Activated naive CD8-positive, alpha-beta T cell treated with anti-CD3 and anti-CD28 coated beads, Interleukin-2, amount 10 ng/mL, durations not matched to agents 7 days and 5 days (primary cell): ENCODE data around the gene TAF10. TPM values are rescaled to one million over a fixed set of nuclear protein-coding genes. Genes with fewer than 3 reads are reported as not detected.
A peak's percentile ranks its signal among the peaks of the same experiment; 100 is the strongest.

ENCODE experiments used
- ATAC-seq: fragments of 150-1000 bp; cut with Tn5 transposase; one replicate; pipeline ENCODE4 v1.10.0; 2021; ENCODE audit warnings: low read depth, moderate library complexity
- POLR2A ChIA-PET: fragments of 350-600 bp; sonication (Branson Sonifier 250); formaldehyde crosslinking; loops from one replicate; lab custom pipeline; 2021; ENCODE audit warnings: antibody characterized with exemption; lab: Charles Lee
- DNase-seq: peaks from one replicate; pipeline ENCODE4 v3.0.0; 2021
- H3K27ac Mint-ChIP-seq: one replicate; pipeline ENCODE4 v1.8.0; 2022; ENCODE audit warnings: mild to moderate bottlenecking, mixed read lengths
- H3K27me3 Mint-ChIP-seq: one replicate; pipeline ENCODE4 v1.8.0; 2022; ENCODE audit warnings: mild to moderate bottlenecking, moderate library complexity, mixed read lengths
- H3K36me3 Mint-ChIP-seq: one replicate; pipeline ENCODE4 v1.8.0; 2021; ENCODE audit warnings: mild to moderate bottlenecking, mixed read lengths
- H3K4me1 Mint-ChIP-seq: one replicate; pipeline ENCODE4 v1.8.0; 2021; ENCODE audit warnings: mixed read lengths
- H3K4me3 Mint-ChIP-seq: one replicate; pipeline ENCODE4 v1.8.0; 2022; ENCODE audit warnings: mild to moderate bottlenecking, moderate library complexity, mixed read lengths
- H3K9me3 Mint-ChIP-seq: one replicate; pipeline ENCODE4 v1.8.0; 2021; ENCODE audit warnings: mixed read lengths
- total RNA-seq, 2 experiments: library from RNA; stranded (reverse); gene quantifications; one replicate each; pipeline ENCODE4 v1.2.3, GENCODE V29; 2021

The TAF10 gene
- total RNA-seq, 2 experiments from 2014 or later, result 154 to 156 TPM

- no peak overlapping the region for H3K4me3 Mint-ChIP-seq
- ATAC-seq, result no peak
- no peak for DNase-seq
- no peaks in the 10 kb centered on the region for H3K36me3 Mint-ChIP-seq
- H3K9me3 Mint-ChIP-seq, result no peaks in the 10 kb centered on the region
- H3K27ac Mint-ChIP-seq, result no peak overlapping the region
- peaks cover 1% of the 10 kb centered on the region for H3K4me1 Mint-ChIP-seq
- H3K27me3 Mint-ChIP-seq, result peaks cover 2% of the 10 kb centered on the region
- POLR2A ChIA-PET, result no interaction called here
Observed at GRCh38 chr11:6650980-6651379, 39.0 kb upstream of the TAF10 start.

DNA sequence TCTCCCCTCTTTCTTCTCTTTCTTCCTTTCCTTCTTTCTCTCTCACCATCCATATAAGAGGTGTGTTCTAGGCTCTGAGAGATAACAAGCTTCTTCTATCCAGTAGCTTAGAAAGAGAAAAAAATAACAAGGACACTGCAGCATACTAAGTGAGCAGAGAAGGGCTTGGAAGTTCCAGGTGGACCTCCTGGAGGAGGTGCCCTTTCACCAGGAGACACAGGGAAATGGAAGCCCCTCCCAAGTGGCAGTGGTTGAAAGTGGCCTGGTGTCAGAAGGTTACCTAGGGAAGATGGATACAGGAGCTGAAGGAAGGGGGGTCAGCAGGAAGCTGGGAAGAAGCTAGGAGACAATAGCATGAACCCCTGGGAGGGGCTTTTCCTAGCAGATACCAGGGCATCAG, 38.1 kb upstream of the TAF10 start:
- no peaks in the 10 kb centered on the region for H3K36me3 Mint-ChIP-seq
- no peak for ATAC-seq
- H3K4me3 Mint-ChIP-seq, result no peak overlapping the region
- no peak overlapping the region for H3K27ac Mint-ChIP-seq
- DNase-seq, result no peak
- no peaks in the 10 kb centered on the region for H3K9me3 Mint-ChIP-seq
- no peaks in the 10 kb centered on the region for H3K27me3 Mint-ChIP-seq
- POLR2A ChIA-PET, result interaction anchor here (0.9 kb wide), 2 partner anchors 29 to 33 kb away, joined by 3 to 4 read pairs; partner anchors contain the start of gene MRPL17
- H3K4me1 Mint-ChIP-seq, result peaks cover under 1% of the 10 kb centered on the region

DNA sequence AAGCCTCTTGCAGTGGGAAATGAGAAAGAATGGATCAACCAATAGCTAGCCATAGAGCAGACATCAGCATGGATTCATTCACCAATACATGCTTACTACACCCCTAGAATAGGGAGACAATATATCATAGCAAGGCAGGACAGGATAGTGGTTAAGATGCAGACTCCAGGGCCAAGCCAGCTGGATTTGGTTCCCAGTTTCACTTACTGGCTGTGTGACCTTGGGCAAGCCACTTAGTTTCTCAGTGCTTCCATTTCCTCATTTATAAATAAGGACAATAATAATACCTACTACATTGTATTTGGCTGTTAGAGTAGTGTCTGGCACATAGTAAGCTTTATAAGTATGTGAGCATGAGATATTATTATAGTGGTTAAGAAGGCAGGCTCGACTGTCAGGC, 36.5 kb upstream of the TAF10 start:
- POLR2A ChIA-PET, result interaction anchor here (1.0 to 3.1 kb wide), 3 partner anchors 19 to 36 kb away, joined by 3 to 16 read pairs (median 3); partner anchors contain the start of gene TPP1
- H3K36me3 Mint-ChIP-seq, result no peaks in the 10 kb centered on the region
- DNase-seq (no peak), ATAC-seq (no peak)
- H3K4me1 Mint-ChIP-seq, result peaks cover 2% of the 10 kb centered on the region
- no peaks in the 10 kb centered on the region for H3K9me3 Mint-ChIP-seq
- no peaks in the 10 kb centered on the region for H3K27me3 Mint-ChIP-seq
- H3K27ac Mint-ChIP-seq, result no peak overlapping the region
- no peak overlapping the region for H3K4me3 Mint-ChIP-seq

DNA sequence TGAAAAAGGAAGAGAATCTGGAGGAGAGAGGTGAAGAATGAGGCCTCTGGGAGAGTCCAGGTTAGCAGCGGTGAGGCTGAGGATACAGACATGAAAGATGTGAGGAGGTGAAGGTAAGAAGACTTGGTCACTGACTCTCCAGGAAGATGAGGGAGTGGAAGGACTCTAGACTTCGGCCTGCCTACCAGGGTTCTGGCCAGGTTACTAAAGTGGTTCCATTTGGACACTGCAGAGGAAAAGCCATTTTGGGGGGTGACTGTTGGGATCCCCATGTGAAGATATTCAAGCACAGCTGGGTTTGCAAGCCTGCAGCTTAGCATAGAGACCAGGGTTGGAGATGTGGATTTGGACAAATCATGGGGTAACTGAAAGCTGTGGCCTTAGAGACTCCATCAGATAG, 35.8 kb upstream of the TAF10 start:
- no peaks in the 10 kb centered on the region for H3K9me3 Mint-ChIP-seq
- H3K27ac Mint-ChIP-seq, result no peak overlapping the region
- ATAC-seq (no peak), DNase-seq (no peak)
- H3K27me3 Mint-ChIP-seq, result no peaks in the 10 kb centered on the region
- POLR2A ChIA-PET, result interaction anchor here (0.8 to 3.1 kb wide), 5 partner anchors 29 to 166 kb away, joined by 3 to 16 read pairs (median 4); partner anchors contain the start of gene TPP1
- no peak overlapping the region for H3K4me3 Mint-ChIP-seq
- H3K4me1 Mint-ChIP-seq, result peaks cover 2% of the 10 kb centered on the region
- no peaks in the 10 kb centered on the region for H3K36me3 Mint-ChIP-seq

DNA sequence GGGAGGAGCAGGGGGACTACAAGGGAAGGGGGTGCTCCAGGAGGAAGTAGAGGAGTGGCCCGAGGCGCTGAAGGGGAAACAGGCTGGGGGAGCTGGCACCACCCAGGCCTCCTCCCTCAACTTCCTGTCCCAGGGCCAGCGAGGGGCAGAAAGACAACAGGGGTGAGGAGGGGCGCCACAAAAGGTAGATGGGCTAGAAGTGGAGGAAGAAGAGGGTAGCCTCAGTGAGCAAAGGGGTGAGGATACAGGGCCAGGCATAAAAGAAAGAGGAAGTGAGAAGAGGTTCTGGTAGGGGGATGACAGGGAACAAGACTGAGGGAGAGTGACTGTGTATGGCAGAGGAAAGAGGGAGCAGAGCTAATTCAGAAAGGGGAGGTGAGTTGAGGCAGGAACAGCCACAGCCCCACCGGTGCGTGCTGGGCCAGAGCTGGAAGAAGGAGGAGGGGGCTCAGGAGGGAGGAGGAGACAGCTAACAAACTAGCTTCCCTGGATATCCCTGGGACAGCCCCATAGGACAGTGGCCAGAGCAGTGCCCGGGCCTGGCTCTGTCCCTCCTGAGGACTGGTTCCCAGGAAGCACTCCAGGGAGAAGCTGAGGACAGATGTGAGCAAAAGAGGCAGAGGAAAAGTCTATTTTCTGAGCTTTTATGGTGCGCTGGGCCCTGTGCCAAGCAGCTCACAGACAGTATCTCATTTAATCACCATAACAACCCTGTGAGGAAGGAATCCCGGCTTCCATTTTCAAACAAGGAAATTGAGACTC, 35.1 kb upstream of the TAF10 start:
- Mint-ChIP-seq H3K27ac (no peak overlapping the region), H3K27me3 (no peaks in the 10 kb centered on the region), H3K36me3 (no peaks in the 10 kb centered on the region), H3K4me1 (peaks cover 2% of the 10 kb centered on the region), H3K4me3 (no peak overlapping the region), H3K9me3 (no peaks in the 10 kb centered on the region)
- POLR2A ChIA-PET, result interaction anchor here (0.5 to 3.1 kb wide), 8 partner anchors 28 to 261 kb away, joined by 3 to 16 read pairs (median 4); partner anchors contain the start of genes TAF10 and TPP1
- ATAC-seq (peak; percentile 69), DNase-seq (peak; percentile 58)

DNA sequence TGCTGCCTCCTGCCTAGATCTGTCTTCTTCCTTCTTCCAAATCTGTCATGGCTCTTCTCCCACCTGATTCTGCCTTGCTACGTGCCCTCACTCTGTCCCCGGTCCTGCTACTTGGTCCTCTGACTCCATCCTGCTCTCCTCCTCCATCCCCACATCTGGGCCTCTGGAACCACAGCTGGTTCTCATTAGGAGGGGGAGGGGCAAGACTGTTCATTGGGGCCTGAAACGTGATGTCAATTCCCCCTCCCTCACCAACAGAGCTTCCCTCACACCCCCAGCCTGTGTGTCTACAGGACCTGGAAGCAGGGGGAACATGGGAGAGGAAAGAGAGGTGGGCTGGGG, 34.5 kb upstream of the TAF10 start:
- Mint-ChIP-seq H3K27me3 (no peaks in the 10 kb centered on the region), H3K4me3 (no peak overlapping the region), H3K4me1 (peaks cover 2% of the 10 kb centered on the region), H3K27ac (no peak overlapping the region), H3K9me3 (no peaks in the 10 kb centered on the region), H3K36me3 (no peaks in the 10 kb centered on the region)
- DNase-seq, result no peak
- ATAC-seq, result peak; percentile 4
- POLR2A ChIA-PET, result interaction anchor here (1.2 to 3.1 kb wide), 4 partner anchors 28 to 165 kb away, joined by 3 to 16 read pairs (median 6); partner anchors contain the start of genes TAF10 and TPP1

DNA sequence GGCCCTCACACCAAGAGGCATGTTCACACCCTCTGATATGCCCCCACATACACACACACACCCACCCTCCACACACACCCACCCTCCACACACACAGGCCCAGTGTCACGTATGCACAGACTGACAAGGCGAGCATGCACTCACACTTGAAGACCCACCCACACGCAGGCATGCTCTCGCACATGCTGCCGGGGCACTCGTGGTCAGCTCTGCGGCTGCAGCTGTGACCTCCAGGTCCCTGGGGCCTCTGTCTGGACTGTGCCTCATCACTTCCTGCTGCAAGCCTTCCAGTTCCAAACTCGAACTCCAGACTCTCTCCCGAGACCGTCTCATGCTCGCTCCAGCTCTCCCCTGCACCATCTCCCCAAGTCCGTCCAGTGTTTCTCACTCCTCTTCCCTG, 34.1 kb upstream of the TAF10 start:
- POLR2A ChIA-PET, result interaction anchor here (1.2 to 1.4 kb wide), 2 partner anchors 34 to 100 kb away, joined by 3 to 7 read pairs; partner anchors contain the start of gene TAF10
- H3K4me3 Mint-ChIP-seq, result no peak overlapping the region

DNA sequence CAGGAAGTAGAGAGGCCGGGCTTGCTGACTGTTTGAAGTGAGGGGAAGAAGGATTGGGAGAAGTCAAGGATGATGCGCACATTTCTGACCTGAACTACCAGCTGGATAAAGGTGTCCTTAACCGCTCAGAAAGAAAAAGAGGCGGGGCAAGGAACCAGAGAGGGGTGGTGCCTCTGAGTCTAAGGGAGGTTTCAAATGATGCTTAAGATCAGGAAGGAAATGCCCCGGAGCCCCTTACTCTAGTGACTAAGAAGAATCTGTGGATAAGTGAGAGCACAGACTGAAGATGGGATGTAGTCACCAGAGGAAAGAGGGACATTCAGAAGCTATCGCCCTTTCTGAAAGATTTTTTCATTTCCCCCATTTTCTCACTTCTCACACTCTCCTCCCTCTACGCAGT, 30.9 kb upstream of the TAF10 start:
- no peak overlapping the region for H3K27ac Mint-ChIP-seq
- H3K36me3 Mint-ChIP-seq, result no peaks in the 10 kb centered on the region
- peaks cover 8% of the 10 kb centered on the region for H3K4me1 Mint-ChIP-seq
- no peak for ATAC-seq
- POLR2A ChIA-PET, result no interaction called here
- no peaks in the 10 kb centered on the region for H3K27me3 Mint-ChIP-seq
- no peak overlapping the region for H3K4me3 Mint-ChIP-seq
- H3K9me3 Mint-ChIP-seq, result no peaks in the 10 kb centered on the region
- no peak for DNase-seq

More for the DNA sequence above, 34.1 kb upstream of the TAF10 start:
- Mint-ChIP-seq H3K36me3 (no peaks in the 10 kb centered on the region), H3K9me3 (no peaks in the 10 kb centered on the region), H3K4me1 (peaks cover 2% of the 10 kb centered on the region), H3K27me3 (no peaks in the 10 kb centered on the region), H3K27ac (no peak overlapping the region)
- ATAC-seq (no peak), DNase-seq (no peak)

DNA sequence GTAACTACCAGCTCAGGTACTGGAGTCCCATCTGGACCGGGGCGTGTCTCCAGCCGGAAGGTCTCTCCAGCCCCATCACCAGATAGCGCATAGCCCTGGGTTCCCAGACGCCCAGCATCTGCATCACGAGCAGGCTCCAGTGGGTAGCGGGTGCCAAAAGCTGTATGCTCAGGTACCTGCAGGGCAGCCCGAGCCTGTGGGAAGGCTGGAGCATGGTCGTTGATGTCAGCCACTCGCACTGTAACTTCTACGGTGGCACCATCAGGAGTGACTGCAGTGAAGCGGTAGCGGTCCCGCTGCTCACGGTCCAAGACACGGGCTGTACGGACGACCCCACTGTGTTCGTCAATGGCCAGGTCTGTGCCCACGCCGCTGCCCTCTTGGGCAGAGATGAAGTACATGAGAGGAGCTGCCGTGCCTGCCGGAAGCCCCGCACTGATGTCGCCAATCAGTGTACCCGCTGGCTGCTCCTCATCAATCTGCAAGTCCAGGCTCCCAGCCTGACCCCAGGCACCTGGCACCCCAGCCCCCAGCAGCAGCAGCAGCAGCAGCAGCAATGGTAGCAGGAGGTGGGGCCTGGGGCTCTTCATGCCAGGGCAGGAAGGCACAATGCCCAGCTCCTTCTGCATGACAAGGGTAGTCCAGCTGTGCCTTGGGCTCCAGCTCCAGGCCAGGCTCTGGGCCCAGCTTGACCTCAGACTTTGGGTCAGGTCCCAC, 29.1 kb upstream of the TAF10 start:
- DNase-seq (no peak), ATAC-seq (no peak)
- Mint-ChIP-seq H3K27me3 (no peaks in the 10 kb centered on the region), H3K36me3 (no peaks in the 10 kb centered on the region), H3K4me3 (no peak overlapping the region), H3K9me3 (no peaks in the 10 kb centered on the region), H3K4me1 (peaks cover 8% of the 10 kb centered on the region), H3K27ac (no peak overlapping the region)
- POLR2A ChIA-PET, result interaction anchor here (1.3 kb wide), 1 partner anchor 22 kb away, joined by 4 read pairs; the partner anchor contains the start of gene TPP1

DNA sequence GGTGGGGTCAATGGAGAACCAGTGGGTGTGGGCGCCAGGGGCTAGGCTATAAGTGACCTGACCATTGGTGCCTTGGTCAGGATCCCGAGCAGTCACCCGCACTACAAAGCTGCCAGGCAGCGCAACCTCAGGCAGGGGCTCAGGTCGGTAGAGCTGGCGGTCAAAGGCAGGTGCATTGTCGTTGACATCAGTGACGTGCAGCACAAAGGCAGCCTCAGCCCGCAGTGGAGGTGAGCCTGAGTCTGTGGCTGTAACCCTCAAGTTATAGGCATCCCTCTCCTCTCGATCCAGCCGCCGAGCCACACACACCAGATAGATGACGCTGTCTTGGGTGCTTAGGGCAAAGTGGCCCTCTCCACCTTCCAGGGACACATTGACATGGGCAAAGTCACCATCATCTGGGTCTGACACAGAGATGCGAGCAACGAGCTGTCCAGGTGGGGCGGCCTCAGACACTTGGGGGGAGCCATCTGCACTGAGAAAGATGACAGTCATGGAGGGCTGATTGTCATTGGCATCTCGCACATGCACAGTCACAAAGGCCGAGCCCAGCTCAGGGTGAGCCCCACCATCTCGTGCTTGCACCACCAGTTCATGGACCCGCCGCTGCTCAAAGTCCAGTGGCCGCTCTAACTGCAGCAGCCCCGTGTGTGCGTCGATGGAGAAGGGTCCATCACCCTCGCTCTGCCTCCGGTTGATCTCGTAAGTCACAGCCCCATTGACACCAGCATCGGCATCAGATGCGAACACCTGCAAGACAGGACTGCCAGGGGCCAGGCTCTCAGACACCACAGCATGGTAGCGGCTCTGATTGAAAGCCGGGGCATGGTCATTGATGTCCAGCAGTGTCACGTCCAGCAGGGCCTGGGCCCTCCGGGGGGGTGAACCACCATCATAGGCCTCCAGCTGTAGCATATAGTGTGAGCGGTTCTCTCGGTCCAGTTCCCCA, 28.3 kb upstream of the TAF10 start:
- no peaks in the 10 kb centered on the region for H3K36me3 Mint-ChIP-seq
- H3K4me3 Mint-ChIP-seq, result no peak overlapping the region
- H3K27me3 Mint-ChIP-seq, result no peaks in the 10 kb centered on the region
- no peaks in the 10 kb centered on the region for H3K9me3 Mint-ChIP-seq
- DNase-seq (no peak), ATAC-seq (no peak)
- H3K4me1 Mint-ChIP-seq, result peaks cover 8% of the 10 kb centered on the region
- no peak overlapping the region for H3K27ac Mint-ChIP-seq
- POLR2A ChIA-PET, result no interaction called here

DNA sequence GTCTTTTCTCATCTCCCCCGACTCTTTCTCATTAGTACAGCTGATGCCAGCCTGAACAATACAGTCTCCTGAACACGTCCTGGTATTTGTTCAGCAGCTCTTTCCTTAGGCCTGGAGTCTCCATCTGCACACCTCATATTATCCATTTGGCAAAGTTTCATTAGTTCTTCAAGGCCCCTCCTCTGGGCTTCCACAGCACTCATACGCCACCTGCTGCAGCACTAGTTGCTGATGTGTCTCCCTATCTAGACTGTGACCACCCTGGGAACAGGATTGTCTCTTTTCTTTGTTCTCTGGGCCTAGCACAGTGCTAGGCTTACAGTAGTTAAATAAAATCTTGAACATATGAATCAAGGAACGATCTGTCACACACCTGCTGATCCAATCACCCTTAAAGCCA, 26.4 kb upstream of the TAF10 start:
- POLR2A ChIA-PET, result interaction anchor here (1.4 kb wide), 2 partner anchors 11 to 20 kb away, joined by 3 to 5 read pairs; partner anchors contain the start of gene TPP1
- DNase-seq (no peak), ATAC-seq (no peak)
- Mint-ChIP-seq H3K27ac (no peak overlapping the region), H3K4me1 (peaks cover 5% of the 10 kb centered on the region), H3K4me3 (no peak overlapping the region), H3K27me3 (no peaks in the 10 kb centered on the region), H3K36me3 (no peaks in the 10 kb centered on the region), H3K9me3 (no peaks in the 10 kb centered on the region)

- Mint-ChIP-seq H3K27me3 (no peaks in the 10 kb centered on the region), H3K4me3 (no peak overlapping the region), H3K36me3 (no peaks in the 10 kb centered on the region), H3K9me3 (no peaks in the 10 kb centered on the region), H3K4me1 (peaks cover 5% of the 10 kb centered on the region), H3K27ac (no peak overlapping the region)
- POLR2A ChIA-PET, result interaction anchor here (1.4 kb wide), 1 partner anchor 10 kb away, joined by 3 read pairs; no protein-coding TSS in a partner anchor
- no peak for DNase-seq
- ATAC-seq, result no peak
Observed at GRCh38 chr11:6637871-6638270, 25.9 kb upstream of the TAF10 start.
